ENCODE data around the gene ST3GAL4.

DNA sequence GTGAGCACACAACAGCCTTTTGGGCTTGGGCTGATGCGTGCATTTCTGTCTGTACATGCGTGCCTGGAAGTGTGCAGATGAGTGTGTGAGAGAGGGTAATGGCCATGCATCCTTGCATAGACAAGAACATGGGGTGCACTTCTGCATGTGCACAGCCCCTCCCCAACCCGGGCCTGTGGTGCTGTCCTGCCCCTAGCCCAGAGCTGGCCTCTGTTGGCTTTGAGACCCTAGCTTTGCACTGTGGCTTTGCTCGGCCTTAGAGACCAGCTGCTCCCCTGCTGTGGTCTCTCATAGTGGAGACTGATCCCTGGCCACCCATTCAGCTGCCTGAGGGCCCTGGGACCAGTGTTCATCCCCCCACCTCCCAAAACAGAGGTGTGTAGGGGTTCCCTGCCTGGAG, 25.4 kb downstream of the ST3GAL4 start:
- TF ChIP-seq POLR2A (IDR thresholded peaks at IDR 0.05; ENCODE audit: low read depth), result no peak
- TF ChIP-seq, protein P1, sequence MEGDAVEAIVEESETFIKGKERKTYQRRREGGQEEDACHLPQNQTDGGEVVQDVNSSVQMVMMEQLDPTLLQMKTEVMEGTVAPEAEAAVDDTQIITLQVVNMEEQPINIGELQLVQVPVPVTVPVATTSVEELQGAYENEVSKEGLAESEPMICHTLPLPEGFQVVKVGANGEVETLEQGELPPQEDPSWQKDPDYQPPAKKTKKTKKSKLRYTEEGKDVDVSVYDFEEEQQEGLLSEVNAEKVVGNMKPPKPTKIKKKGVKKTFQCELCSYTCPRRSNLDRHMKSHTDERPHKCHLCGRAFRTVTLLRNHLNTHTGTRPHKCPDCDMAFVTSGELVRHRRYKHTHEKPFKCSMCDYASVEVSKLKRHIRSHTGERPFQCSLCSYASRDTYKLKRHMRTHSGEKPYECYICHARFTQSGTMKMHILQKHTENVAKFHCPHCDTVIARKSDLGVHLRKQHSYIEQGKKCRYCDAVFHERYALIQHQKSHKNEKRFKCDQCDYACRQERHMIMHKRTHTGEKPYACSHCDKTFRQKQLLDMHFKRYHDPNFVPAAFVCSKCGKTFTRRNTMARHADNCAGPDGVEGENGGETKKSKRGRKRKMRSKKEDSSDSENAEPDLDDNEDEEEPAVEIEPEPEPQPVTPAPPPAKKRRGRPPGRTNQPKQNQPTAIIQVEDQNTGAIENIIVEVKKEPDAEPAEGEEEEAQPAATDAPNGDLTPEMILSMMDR (IDR thresholded peaks at IDR 0.05), result no peak
- TF ChIP-seq EP300 (IDR thresholded peaks at IDR 0.05), result no peak
